Skeletal muscle tissue (tissue), 4 donors: ENCODE data around the gene LAMTOR3. TPM values are rescaled to one million over a fixed set of nuclear protein-coding genes. Genes with fewer than 3 reads are reported as not detected.

Experiments
- H3K27ac ChIP-seq: one replicate; pipeline ENCODE4 v1.7.0; 2013; ENCODE audit warnings: mild to moderate bottlenecking, low read depth, low read length, inconsistent platforms
- H3K27me3 ChIP-seq, 3 donors: one replicate each; pipeline ENCODE4 v1.7.0; 2013; ENCODE audit warnings: low read length in 3 of 3; ENCODE audit not compliant: control insufficient read depth in 3 of 3, insufficient read depth in 3 of 3
- H3K36me3 ChIP-seq, 3 donors: one replicate each; pipeline ENCODE4 v1.7.0; 2013; ENCODE audit warnings: low read length in 3 of 3; ENCODE audit not compliant: control insufficient read depth in 3 of 3, insufficient read depth in 3 of 3
- H3K4me1 ChIP-seq, 3 donors: one replicate each; pipeline ENCODE4 v1.7.0; 2013; ENCODE audit warnings: low read length in 3 of 3, mild to moderate bottlenecking in 3 of 3; ENCODE audit not compliant: control insufficient read depth in 3 of 3, insufficient read depth in 3 of 3
- H3K4me3 ChIP-seq, 3 donors: one replicate each; pipeline ENCODE4 v1.7.0; 2013; ENCODE audit warnings: low read length in 3 of 3
- H3K9ac ChIP-seq, 3 donors: one replicate each; pipeline ENCODE4 v1.7.0; 2013; ENCODE audit warnings: low read length in 3 of 3, mild to moderate bottlenecking in 3 of 3, moderate library complexity in 2 of 3, low read depth in 1 of 3
- H3K9me3 ChIP-seq, 3 donors: one replicate each; pipeline ENCODE4 v1.7.0; 2013; ENCODE audit warnings: low read length in 3 of 3; ENCODE audit not compliant: control insufficient read depth in 3 of 3
- total RNA-seq: library from RNA; depleted of rRNA; stranded (reverse); fragments of >200 nt; gene quantifications from one replicate; pipeline ENCODE4 v1.2.3, GENCODE V29; 2014
- donor health status: Osteomylitis.

The LAMTOR3 gene
- total RNA-seq, 1 donor from 2014 or later = 20.4 TPM

- Histone ChIP-seq H3K4me3 (peak overlapping the region; percentile 94 to 96 (median 95)), H3K27ac (no peak overlapping the region), H3K4me1 (peaks cover 9 to 16% (median 15%) of the 10 kb centered on the region in 3 donors), H3K9me3 (no peaks in the 10 kb centered on the region), H3K36me3 (peaks cover 0 to 10% (median 4%) of the 10 kb centered on the region in 3 donors), H3K27me3 (no peaks in the 10 kb centered on the region), H3K9ac (peak overlapping the region in 1 of 3 donors; percentile 91)
Observed at GRCh38 chr4:99893029-99893428, 1.2 kb downstream of the LAMTOR3 start.

- Histone ChIP-seq H3K9me3 (no peaks in the 10 kb centered on the region), H3K36me3 (peaks cover 0 to 10% (median 8%) of the 10 kb centered on the region in 3 donors), H3K27me3 (no peaks in the 10 kb centered on the region), H3K27ac (no peak overlapping the region), H3K4me1 (peaks cover 11 to 20% (median 18%) of the 10 kb centered on the region in 3 donors), H3K4me3 (no peak overlapping the region), H3K9ac (no peak overlapping the region)
Observed at GRCh38 chr4:99891351-99891750, 2.9 kb downstream of the LAMTOR3 start.

DNA sequence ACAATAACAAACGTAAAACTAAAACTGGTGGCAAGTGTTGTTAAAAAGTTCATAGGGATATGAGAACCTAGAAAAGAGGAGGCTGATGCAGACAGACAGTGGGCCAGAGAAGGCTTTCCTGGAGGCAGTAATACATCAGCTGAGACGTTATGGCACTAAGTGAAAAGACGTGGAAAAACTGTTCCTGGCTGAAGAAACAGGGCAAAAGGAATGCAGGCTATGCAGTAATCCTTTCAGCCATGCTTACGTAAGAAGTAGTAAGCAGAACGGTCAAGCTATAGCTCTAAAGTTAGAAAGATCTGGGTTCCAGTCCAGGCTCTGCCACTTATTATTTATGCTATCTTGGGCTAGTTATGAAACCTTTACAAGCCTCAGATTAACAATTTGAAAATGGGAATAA, 6.4 kb downstream of the LAMTOR3 start:
- Histone ChIP-seq H3K4me3 (no peak overlapping the region), H3K27me3 (no peaks in the 10 kb centered on the region), H3K27ac (no peak overlapping the region), H3K4me1 (peaks cover 2 to 8% (median 4%) of the 10 kb centered on the region in 3 donors), H3K9me3 (no peaks in the 10 kb centered on the region), H3K36me3 (peaks cover 3 to 21% (median 16%) of the 10 kb centered on the region in 3 donors), H3K9ac (no peak overlapping the region)

DNA sequence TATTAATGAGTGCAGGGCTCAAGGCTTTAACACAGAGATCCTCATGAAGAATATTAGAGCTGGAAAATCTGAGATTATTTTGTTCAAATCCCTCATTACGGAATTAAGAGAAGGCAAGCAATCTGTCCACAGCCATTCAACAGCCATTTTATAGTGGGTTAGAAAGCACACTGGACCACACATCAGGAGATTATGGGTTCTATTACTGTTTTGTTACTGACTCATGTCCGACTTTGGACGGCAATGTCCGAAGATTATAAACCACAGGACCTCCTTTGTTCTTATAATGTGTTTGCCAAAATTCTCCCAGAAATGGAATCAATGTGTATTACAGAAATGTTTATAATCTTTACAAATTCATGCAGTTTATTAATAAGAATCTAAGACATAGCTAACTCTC, 8.1 kb downstream of the LAMTOR3 start:
- H3K4me1 ChIP-seq = peaks cover 2 to 5% (median 4%) of the 10 kb centered on the region in 3 donors
- no peaks in the 10 kb centered on the region for H3K27me3 ChIP-seq
- no peak overlapping the region for H3K4me3 ChIP-seq
- peaks cover 7 to 23% (median 21%) of the 10 kb centered on the region in 3 donors for H3K36me3 ChIP-seq
- no peaks in the 10 kb centered on the region for H3K9me3 ChIP-seq
- H3K27ac ChIP-seq = no peak overlapping the region
- H3K9ac ChIP-seq = no peak overlapping the region

DNA sequence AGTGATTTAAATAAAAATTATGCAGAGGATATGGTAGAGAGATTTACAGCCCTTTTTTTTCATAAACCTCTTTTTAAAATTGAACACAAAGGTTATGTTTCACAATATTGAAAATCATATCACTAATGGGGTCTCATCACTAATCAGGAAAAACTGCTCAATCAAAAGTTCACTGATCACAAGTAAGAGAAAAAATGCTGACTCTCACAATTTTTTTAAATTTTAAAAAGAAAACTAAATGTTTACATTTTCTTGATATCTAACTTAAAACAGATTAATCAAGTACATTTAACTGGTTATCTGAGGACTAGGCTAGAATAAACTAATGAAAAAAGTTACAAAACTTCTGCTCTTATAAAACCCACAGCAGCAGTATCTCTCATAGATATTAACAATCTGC, 8.5 kb downstream of the LAMTOR3 start:
- no peak overlapping the region for H3K9ac ChIP-seq
- peaks cover 8 to 26% (median 23%) of the 10 kb centered on the region in 3 donors for H3K36me3 ChIP-seq
- H3K9me3 ChIP-seq = no peaks in the 10 kb centered on the region
- H3K4me3 ChIP-seq = no peak overlapping the region
- H3K4me1 ChIP-seq = peaks cover 2 to 5% (median 4%) of the 10 kb centered on the region in 3 donors
- H3K27ac ChIP-seq = no peak overlapping the region
- H3K27me3 ChIP-seq = no peaks in the 10 kb centered on the region

DNA sequence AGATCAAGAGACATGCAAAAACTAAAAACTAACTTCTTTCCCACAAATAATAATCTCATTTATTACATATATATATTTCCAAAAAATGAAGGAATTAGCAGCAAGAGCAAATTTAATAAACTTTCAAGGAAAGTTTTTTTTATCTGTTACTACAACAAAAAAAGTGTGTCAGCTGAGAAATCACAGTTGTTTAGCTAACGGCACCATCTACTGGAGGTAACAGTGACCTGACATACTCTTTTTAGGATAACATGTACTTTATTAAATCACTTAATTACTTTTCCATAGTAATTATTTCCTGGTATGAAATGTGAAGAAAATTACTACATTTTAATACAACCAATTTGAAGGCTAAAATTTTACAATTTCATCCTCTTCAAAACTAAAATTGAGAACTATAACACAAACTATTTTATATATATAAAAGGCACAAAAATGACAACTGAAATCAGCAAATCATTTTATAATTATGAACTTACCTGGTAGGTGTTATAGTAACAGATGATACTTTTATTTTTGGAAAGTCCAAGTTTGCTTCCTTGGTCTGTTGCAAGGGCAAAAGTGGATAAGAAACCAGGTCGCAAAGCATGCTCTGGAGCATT, 9.1 kb downstream of the LAMTOR3 start:
- no peak overlapping the region for H3K4me3 ChIP-seq
- H3K9ac ChIP-seq = no peak overlapping the region
- no peak overlapping the region for H3K27ac ChIP-seq
- H3K36me3 ChIP-seq = peaks cover 13 to 31% (median 28%) of the 10 kb centered on the region in 3 donors
- peaks cover 2 to 5% (median 4%) of the 10 kb centered on the region in 3 donors for H3K4me1 ChIP-seq
- H3K9me3 ChIP-seq = no peaks in the 10 kb centered on the region
- no peaks in the 10 kb centered on the region for H3K27me3 ChIP-seq

DNA sequence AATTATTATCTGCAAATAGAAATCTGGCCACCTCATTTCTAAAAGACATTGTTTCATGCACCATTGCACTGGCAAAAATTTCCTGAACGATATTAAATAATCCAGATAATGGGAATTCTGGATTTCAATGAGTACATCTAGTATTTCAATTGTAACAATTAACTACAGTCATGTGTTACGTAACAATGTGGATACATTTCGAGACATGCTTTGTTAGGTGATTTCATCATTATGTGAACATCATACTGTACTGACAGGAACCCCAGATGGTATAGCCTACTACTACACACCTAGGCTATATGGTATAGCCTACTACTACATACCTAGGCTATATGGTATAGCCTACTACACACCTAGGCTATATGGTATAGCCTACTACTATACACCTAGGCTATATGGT, 14.8 kb downstream of the LAMTOR3 start:
- Histone ChIP-seq H3K4me1 (no peaks in the 10 kb centered on the region), H3K9ac (no peak overlapping the region), H3K4me3 (no peak overlapping the region), H3K27me3 (no peaks in the 10 kb centered on the region), H3K27ac (no peak overlapping the region), H3K9me3 (no peaks in the 10 kb centered on the region), H3K36me3 (peaks cover 19 to 44% (median 40%) of the 10 kb centered on the region in 3 donors)

- Histone ChIP-seq H3K4me1 (no peaks in the 10 kb centered on the region), H3K4me3 (no peak overlapping the region), H3K27ac (no peak overlapping the region), H3K9ac (no peak overlapping the region), H3K9me3 (no peaks in the 10 kb centered on the region), H3K36me3 (peaks cover 19 to 40% (median 37%) of the 10 kb centered on the region in 3 donors), H3K27me3 (no peaks in the 10 kb centered on the region)
Observed at GRCh38 chr4:99878604-99879003, 15.6 kb downstream of the LAMTOR3 start.

DNA sequence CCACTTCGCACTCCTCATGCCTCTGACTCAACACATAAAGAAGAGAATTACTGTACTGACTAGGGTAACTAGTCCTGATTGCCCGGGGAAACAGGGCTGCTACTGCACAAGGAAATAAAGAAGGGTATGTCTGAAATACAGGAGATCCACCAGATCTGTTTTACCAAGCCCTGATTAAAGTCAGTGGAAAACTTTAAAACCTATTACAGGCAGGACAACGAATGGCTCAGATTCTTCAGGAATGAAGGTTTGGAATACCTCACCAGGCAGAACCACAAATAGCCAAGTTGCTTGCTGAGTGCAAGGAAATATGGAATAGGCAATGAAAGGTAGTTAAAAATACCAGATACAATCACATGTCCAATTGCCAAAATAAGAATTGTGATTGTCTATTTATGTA, 17.3 kb downstream of the LAMTOR3 start:
- Histone ChIP-seq H3K9me3 (no peaks in the 10 kb centered on the region), H3K36me3 (peaks cover 19 to 38% (median 36%) of the 10 kb centered on the region in 3 donors), H3K27ac (no peak overlapping the region)

GRCh38 chr4:99875071-99875470, 19.2 kb downstream of the LAMTOR3 start:
- Histone ChIP-seq H3K4me3 (no peak overlapping the region), H3K27ac (no peak overlapping the region), H3K9ac (no peak overlapping the region), H3K36me3 (peaks cover 7 to 20% (median 19%) of the 10 kb centered on the region in 3 donors), H3K4me1 (no peaks in the 10 kb centered on the region), H3K9me3 (no peaks in the 10 kb centered on the region), H3K27me3 (no peaks in the 10 kb centered on the region)

More for the DNA sequence above, 17.3 kb downstream of the LAMTOR3 start:
- no peaks in the 10 kb centered on the region for H3K4me1 ChIP-seq
- no peaks in the 10 kb centered on the region for H3K27me3 ChIP-seq
- H3K4me3 ChIP-seq = no peak overlapping the region
- no peak overlapping the region for H3K9ac ChIP-seq
